ENCODE results near the gene LRIT2.

DNA sequence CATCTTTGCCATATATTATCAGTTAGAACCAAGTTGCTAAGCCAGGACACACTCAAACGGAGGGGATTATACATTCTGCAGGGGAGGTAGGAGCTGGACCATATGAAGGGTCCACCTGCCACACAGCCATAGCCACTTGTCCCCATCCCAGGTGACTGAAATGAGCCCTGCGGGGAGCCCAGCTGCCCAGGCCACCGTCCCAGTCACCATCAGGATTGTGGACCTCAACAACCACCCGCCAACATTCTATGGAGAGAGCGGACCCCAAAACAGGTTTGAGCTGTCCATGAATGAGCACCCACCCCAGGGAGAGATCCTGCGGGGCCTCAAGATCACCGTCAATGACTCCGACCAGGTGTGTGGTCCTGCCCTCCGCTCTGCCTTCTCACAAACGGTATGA lies 17.3 kb downstream of the LRIT2 start:
- TF ChIP-seq POLR2A (IDR thresholded peaks at IDR 0.05; ENCODE audit: low read length): no peak
- no peak for TF ChIP-seq GATA1 (IDR thresholded peaks at IDR 0.05; ENCODE audit: low read depth, low read length)

Data from erythroblast (primary cell).